ENCODE results near the gene WDR13. TPM values are rescaled to one million over a fixed set of nuclear protein-coding genes. Genes with fewer than 3 reads are reported as not detected.

Gene WDR13
- total and polyA plus RNA-seq, 4 donors, result 48.0 to 137 (median 131) TPM

DNA sequence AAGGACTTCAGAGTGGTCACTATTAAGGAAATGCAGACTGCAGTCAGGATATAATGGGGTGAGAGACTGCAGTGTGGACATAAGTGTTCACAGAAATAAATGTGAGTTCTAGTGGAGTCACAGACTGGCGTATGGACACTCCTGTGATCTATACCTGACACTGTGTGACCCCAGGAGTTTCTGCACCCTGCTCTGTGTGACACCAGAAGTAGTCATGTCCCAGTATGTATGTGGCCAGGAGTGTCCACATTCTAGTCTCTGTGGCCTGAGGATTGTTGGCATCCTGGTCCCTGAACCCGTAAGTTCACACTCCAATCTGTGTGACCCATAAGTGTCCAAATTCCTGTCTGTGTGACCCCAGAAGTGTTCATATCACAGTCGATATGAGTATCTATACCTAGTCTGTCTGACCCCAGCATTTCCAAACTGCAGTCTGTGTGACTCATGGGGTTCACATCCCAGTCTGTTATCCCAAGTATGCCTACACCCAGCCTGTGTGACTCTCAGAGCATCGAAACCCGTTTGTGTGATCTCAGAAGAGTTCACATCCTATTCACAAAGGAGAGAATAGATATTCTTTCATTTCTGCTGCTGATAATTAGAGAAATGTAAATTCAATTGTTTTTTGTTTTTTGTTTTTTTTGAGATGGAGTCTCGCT is 16.3 kb downstream of the WDR13 start:
- Histone ChIP-seq H3K27me3 (ENCODE audit: control insufficient read depth, insufficient read depth, low read length) (no peaks in the 10 kb centered on the region), H3K4me1 (ENCODE audit: control insufficient read depth, insufficient read depth, low read length) (no peaks in the 10 kb centered on the region), H3K27ac (ENCODE audit: low read depth, low read length) (no peak overlapping the region), H3K9me3 (ENCODE audit: control insufficient read depth, insufficient read depth, low read length) (no peaks in the 10 kb centered on the region), H3K4me3 (ENCODE audit: low read depth, low read length) (no peak overlapping the region), H3K36me3 (ENCODE audit: control insufficient read depth, insufficient read depth, low read length) (no peaks in the 10 kb centered on the region)
- 85% methylated on average over 3 of the region's 6 CpGs for WGBS (ENCODE audit: insufficient coverage)
- no peak for DNase-seq (ENCODE audit: low read depth in 4 of 6, low spot score in 6 of 6)

DNA sequence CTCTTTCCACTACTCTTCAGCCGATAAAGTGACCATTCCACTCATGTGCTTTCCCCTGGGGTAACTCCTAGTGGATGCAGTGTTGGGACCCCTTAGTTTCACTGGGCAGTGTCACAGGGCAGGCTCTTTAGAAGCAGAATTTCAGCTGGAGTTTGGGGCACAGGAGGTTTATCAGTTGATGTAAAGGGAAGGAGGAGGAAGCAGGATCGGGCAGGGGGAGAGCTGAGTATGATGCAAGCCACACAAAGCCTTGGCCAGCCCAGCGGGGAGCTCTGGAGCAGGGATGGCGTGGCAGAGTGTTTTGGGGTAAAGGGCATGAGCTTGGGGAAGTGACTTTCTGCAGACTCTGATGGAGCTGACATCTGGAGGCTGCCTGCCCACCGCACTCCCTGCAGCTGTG is 19.3 kb downstream of the WDR13 start:
- Histone ChIP-seq H3K27ac (ENCODE audit: low read depth, low read length) (no peak overlapping the region), H3K36me3 (ENCODE audit: control insufficient read depth, insufficient read depth, low read length) (no peaks in the 10 kb centered on the region), H3K4me1 (ENCODE audit: control insufficient read depth, insufficient read depth, low read length) (no peaks in the 10 kb centered on the region), H3K4me3 (ENCODE audit: low read depth, low read length) (no peak overlapping the region), H3K27me3 (ENCODE audit: control insufficient read depth, insufficient read depth, low read length) (no peaks in the 10 kb centered on the region), H3K9me3 (ENCODE audit: control insufficient read depth, insufficient read depth, low read length) (no peaks in the 10 kb centered on the region)
- WGBS (ENCODE audit: insufficient coverage), result 47% methylated on average over 4 of the region's 5 CpGs
- no peak for DNase-seq (ENCODE audit: low read depth in 4 of 6, low spot score in 6 of 6)

DNA sequence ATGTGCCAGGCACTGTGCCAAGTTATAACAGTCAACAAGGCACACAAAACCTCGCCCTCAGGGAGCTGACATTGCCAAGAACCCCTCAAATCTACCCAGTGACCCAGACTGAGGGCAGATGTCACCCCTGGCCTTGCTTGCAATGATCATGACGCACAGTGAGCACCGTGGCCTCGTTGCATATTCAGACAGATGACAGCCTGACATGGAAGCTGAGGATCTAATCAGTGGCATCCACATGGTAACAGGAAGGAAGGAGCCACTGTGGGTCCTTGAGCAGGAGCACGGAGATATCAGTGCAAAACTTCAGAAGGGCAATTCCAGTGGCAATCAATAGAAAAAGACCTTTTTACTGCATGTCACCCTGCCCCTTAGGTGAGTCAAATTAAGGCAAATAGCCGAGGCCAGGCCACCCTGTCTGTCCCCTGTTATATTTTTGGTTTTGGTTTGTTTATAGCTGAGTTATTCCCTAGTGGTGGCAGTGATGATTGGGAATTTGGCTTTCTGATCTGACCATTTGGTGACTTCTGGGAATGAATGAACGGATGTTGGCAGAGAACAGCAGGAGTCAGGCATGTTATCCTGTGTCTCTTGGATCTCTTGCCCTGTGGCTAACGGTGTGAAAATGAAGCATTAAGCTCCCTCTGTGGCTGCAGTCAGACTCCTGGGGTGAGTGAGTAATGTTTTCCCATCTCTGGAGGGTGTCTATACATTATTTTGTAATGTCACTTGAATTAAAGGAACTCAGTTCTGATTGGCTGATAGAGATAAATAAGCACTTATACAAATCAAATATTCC is 20.4 kb downstream of the WDR13 start:
- DNase-seq (ENCODE audit: low read depth in 4 of 6, low spot score in 6 of 6), result no peak
- WGBS (ENCODE audit: insufficient coverage), result 56% methylated on average over 8 of the region's 8 CpGs
- Histone ChIP-seq H3K36me3 (ENCODE audit: control insufficient read depth, insufficient read depth, low read length) (no peaks in the 10 kb centered on the region), H3K4me3 (ENCODE audit: low read depth, low read length) (no peak overlapping the region), H3K4me1 (ENCODE audit: control insufficient read depth, insufficient read depth, low read length) (no peaks in the 10 kb centered on the region), H3K27me3 (ENCODE audit: control insufficient read depth, insufficient read depth, low read length) (no peaks in the 10 kb centered on the region), H3K27ac (ENCODE audit: low read depth, low read length) (no peak overlapping the region), H3K9me3 (ENCODE audit: control insufficient read depth, insufficient read depth, low read length) (no peaks in the 10 kb centered on the region)

DNA sequence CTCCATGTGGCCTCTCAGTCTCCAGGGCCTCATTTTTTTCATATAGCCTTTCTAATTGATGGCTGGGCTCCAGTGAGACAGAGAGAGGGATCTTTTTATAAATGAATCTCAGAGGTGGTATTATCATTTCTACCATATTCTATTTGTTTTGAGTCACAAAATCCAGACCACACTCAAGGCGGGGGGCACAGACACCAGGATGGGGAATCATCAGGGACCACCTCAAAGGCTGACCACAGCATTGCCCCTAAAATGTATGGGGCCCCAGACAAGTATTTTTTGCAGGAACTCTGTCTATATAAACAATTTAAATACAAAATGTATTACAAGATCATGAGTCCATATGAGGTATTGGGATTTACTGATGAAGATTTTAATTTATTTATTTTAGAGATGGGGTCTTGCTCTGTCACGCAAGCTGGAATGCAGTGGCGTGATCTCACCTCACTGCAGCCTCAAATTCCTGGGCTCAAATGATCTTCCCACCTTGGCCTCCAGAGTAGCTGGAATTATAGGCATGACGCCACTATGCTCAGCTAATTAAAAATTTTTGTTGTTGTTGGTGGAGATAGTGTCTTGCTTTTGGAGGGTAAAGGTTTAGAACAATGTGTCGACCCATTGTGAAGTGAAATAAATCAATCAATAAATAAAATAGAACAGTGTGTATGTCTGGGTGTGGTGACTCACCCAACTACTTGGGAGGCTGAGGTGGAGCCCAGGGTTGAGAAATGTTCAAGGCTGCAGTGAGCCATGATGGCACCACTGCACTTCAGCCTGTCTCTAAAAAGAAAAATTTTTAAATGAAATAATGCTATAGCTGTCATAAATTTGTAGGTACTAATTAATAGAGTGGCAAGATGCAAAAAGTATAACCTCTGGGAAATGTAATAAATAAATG is 29.4 kb downstream of the WDR13 start:
- no CpG with 5 or more reads among the region's 5 CpGs for WGBS (ENCODE audit: insufficient coverage)
- H3K9me3 ChIP-seq (ENCODE audit: control insufficient read depth, insufficient read depth, low read length), result no peaks in the 10 kb centered on the region
- no peaks in the 10 kb centered on the region for H3K36me3 ChIP-seq (ENCODE audit: control insufficient read depth, insufficient read depth, low read length)
- H3K27ac ChIP-seq (ENCODE audit: low read depth, low read length), result no peak overlapping the region
- H3K27me3 ChIP-seq (ENCODE audit: control insufficient read depth, insufficient read depth, low read length), result no peaks in the 10 kb centered on the region
- no peak overlapping the region for H3K4me3 ChIP-seq (ENCODE audit: low read depth, low read length)
- DNase-seq (ENCODE audit: low read depth in 4 of 6, low spot score in 6 of 6), result no peak
- H3K4me1 ChIP-seq (ENCODE audit: control insufficient read depth, insufficient read depth, low read length), result peaks cover 4% of the 10 kb centered on the region

DNA sequence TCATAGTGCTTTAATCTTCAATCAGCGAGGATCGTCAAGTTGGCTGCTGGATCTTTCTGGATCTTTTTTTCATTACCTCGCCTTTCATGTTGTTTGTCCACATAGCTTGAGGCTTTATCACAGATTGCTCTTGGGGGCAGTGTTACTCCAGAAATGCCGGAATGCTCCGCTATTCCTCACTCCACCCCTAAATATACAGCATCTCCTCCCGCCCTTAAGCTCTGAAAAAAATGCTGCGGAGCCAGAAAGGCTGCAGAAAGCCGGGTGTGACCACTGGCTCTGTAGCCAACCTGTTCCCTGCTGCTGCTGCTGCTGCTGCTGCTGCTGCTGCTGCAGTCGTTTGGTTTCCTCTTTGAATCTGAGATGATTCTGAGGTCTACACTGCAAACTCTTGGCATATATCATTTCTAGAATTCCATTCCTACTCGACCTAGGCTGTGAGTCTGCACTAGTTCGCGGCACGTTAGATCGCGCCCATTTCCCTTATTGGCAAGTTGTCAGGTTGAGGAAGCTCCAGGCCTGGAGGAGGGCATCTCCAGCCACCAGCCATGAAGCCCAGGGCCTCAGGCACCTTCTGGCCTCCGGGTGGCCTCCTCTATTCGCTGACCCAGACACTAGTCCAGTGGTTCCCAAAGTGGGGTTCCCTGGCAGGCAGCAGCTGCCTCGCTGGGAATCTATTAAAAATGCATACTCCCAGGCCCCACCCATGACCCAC is 34.2 kb downstream of the WDR13 start:
- no peak overlapping the region for H3K4me3 ChIP-seq (ENCODE audit: low read depth, low read length)

DNA sequence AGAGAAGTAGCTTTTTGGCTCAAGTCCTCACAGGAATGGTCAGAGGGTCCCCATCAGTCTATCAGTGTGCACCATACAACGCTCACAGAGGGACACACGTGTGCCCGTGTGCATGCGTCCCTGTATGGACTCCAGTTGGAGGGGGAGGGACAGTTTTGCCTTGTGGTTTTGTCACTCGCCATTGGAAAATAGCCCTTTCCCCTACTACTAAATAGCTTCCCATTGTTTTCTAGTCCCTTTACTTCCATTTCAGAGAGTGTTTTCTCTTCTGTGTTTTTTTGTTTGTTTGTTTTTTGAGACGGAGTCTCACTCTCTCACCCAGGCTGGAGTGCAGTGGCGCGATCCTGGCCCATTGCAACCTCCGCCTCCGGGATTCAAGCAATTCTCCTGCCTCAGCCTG is 34.9 kb downstream of the WDR13 start:
- no peak for DNase-seq (ENCODE audit: low read depth in 4 of 6, low spot score in 6 of 6)
- Histone ChIP-seq H3K4me3 (ENCODE audit: low read depth, low read length) (no peak overlapping the region), H3K4me1 (ENCODE audit: control insufficient read depth, insufficient read depth, low read length) (peaks cover 9% of the 10 kb centered on the region), H3K36me3 (ENCODE audit: control insufficient read depth, insufficient read depth, low read length) (no peaks in the 10 kb centered on the region), H3K27ac (ENCODE audit: low read depth, low read length) (no peak overlapping the region), H3K27me3 (ENCODE audit: control insufficient read depth, insufficient read depth, low read length) (no peaks in the 10 kb centered on the region), H3K9me3 (ENCODE audit: control insufficient read depth, insufficient read depth, low read length) (no peaks in the 10 kb centered on the region)
- 50% methylated on average over 1 of the region's 10 CpGs for WGBS (ENCODE audit: insufficient coverage)

More for the DNA sequence above, 34.2 kb downstream of the WDR13 start:
- no peaks in the 10 kb centered on the region for H3K27me3 ChIP-seq (ENCODE audit: control insufficient read depth, insufficient read depth, low read length)
- DNase-seq (ENCODE audit: low read depth in 4 of 6, low spot score in 6 of 6), result peak; percentile 68 to 96 (median 78)
- peak overlapping the region; percentile 35 for H3K27ac ChIP-seq (ENCODE audit: low read depth, low read length)
- WGBS (ENCODE audit: insufficient coverage), result 40% methylated on average over 16 of the region's 18 CpGs
- H3K9me3 ChIP-seq (ENCODE audit: control insufficient read depth, insufficient read depth, low read length), result no peaks in the 10 kb centered on the region
- H3K36me3 ChIP-seq (ENCODE audit: control insufficient read depth, insufficient read depth, low read length), result no peaks in the 10 kb centered on the region
- peaks cover 9% of the 10 kb centered on the region for H3K4me1 ChIP-seq (ENCODE audit: control insufficient read depth, insufficient read depth, low read length)

DNA sequence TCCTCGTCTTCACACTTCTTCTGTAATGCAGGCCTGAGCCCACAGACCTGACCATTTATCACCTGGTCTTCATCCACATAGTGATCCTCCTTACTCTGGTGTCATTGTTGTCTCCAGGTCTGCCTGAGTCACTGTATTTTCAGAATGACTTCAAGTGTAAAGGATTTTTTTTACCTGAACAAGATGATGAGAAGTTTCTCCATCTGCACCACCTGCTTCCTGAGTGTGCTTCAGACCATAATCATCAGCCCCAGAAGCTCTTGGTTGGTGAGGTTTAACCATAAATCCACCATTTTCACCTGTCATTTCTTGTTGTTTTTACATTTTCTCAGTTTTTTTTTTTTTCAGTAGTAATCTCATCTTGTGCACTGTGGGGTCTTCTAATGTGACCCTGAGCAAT is 39.0 kb downstream of the WDR13 start:
- no peak overlapping the region for H3K4me3 ChIP-seq (ENCODE audit: low read depth, low read length)
- no peaks in the 10 kb centered on the region for H3K27me3 ChIP-seq (ENCODE audit: control insufficient read depth, insufficient read depth, low read length)
- WGBS (ENCODE audit: insufficient coverage), result no CpG with 5 or more reads among the region's 1 CpG
- H3K36me3 ChIP-seq (ENCODE audit: control insufficient read depth, insufficient read depth, low read length), result no peaks in the 10 kb centered on the region
- H3K27ac ChIP-seq (ENCODE audit: low read depth, low read length), result no peak overlapping the region
- H3K4me1 ChIP-seq (ENCODE audit: control insufficient read depth, insufficient read depth, low read length), result peaks cover 8% of the 10 kb centered on the region
- no peak for DNase-seq (ENCODE audit: low read depth in 4 of 6, low spot score in 6 of 6)
- H3K9me3 ChIP-seq (ENCODE audit: control insufficient read depth, insufficient read depth, low read length), result no peaks in the 10 kb centered on the region

DNA sequence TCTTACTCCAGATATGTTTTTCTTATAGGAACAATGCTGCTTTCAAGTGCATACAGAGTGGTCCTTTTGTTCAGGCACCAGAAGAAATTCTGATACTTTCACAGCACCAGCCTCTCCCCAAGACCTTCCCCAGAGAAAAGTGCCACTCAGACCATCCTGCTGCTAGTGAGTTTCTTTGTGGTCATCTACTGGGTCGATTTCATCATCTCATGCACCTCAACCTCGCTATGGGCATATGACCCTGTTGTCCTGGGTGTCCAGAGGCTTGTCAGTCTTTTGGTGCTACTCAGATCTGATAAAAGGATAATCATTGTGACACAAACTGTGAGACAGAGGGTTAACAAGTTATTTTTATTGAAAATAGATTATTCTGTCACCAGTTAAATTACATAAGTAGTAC is 39.5 kb downstream of the WDR13 start:
- no peaks in the 10 kb centered on the region for H3K36me3 ChIP-seq (ENCODE audit: control insufficient read depth, insufficient read depth, low read length)
- no peak overlapping the region for H3K4me3 ChIP-seq (ENCODE audit: low read depth, low read length)
- 47% methylated on average over 2 of the region's 2 CpGs for WGBS (ENCODE audit: insufficient coverage)
- peaks cover 4% of the 10 kb centered on the region for H3K4me1 ChIP-seq (ENCODE audit: control insufficient read depth, insufficient read depth, low read length)
- no peaks in the 10 kb centered on the region for H3K9me3 ChIP-seq (ENCODE audit: control insufficient read depth, insufficient read depth, low read length)
- no peak for DNase-seq (ENCODE audit: low read depth in 4 of 6, low spot score in 6 of 6)
- no peaks in the 10 kb centered on the region for H3K27me3 ChIP-seq (ENCODE audit: control insufficient read depth, insufficient read depth, low read length)
- H3K27ac ChIP-seq (ENCODE audit: low read depth, low read length), result no peak overlapping the region

DNA sequence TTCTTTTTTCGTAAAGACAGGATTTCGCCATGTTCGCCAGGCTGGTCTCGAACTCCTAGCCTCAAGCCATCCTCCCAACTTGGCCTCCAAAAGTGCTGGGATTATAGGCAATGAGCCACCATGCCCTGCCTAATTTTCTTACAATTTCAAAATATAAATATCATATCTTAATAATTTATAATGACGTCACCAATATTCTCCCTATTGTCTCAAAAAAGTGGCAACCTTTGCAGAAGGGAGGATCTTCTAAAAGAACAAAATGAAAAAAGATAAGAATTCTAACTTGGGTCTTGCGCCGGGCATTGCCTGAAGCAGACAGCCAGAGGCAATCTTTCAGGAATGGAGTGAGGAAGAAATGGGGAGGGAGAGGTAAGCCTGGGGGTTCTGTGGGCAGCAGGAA is 48.4 kb downstream of the WDR13 start:
- DNase-seq (ENCODE audit: low read depth in 4 of 6, low spot score in 6 of 6), result no peak
- H3K36me3 ChIP-seq (ENCODE audit: control insufficient read depth, insufficient read depth, low read length), result no peaks in the 10 kb centered on the region
- H3K4me1 ChIP-seq (ENCODE audit: control insufficient read depth, insufficient read depth, low read length), result peaks cover 3% of the 10 kb centered on the region
- H3K9me3 ChIP-seq (ENCODE audit: control insufficient read depth, insufficient read depth, low read length), result no peaks in the 10 kb centered on the region
- WGBS (ENCODE audit: insufficient coverage), result 87% methylated on average over 6 of the region's 7 CpGs
- H3K27me3 ChIP-seq (ENCODE audit: control insufficient read depth, insufficient read depth, low read length), result no peaks in the 10 kb centered on the region
- no peak overlapping the region for H3K27ac ChIP-seq (ENCODE audit: low read depth, low read length)
- H3K4me3 ChIP-seq (ENCODE audit: low read depth, low read length), result no peak overlapping the region
